Heart right ventricle (tissue), 16 donors: Measurements from ENCODE around the gene STOML2. TPM values are rescaled to one million over a fixed set of nuclear protein-coding genes. Genes with fewer than 3 reads are reported as not detected.
A peak's percentile ranks its signal among the peaks of the same experiment; 100 is the strongest.

Experiments used
- ATAC-seq, 8 donors: fragments of 200-7000 bp; cut with Tn5 transposase; one replicate each; pipeline ENCODE4 v1.9.1; 2020; ENCODE audit warnings: mild to moderate bottlenecking in 8 of 8, moderate library complexity in 8 of 8, moderate number of reproducible peaks in 1 of 8
- DNase-seq, 2 donors: peaks; one replicate each; pipeline ENCODE4 v3.0.0-alpha.2; 2020
- H3K27ac ChIP-seq, 10 donors: fragments of 200-600 bp; sonication (generic) in 2 of 10; one replicate each; pipeline versions ENCODE4 v1.5.0 to v1.8.0; 2020 to 2022; ENCODE audit warnings: mild to moderate bottlenecking in 3 of 10
- H3K27me3 ChIP-seq, 7 donors: fragments of 200-600 bp; one replicate each; pipeline ENCODE4 v1.8.0; 2021 to 2022; ENCODE audit warnings: mild to moderate bottlenecking in 2 of 7
- H3K36me3 ChIP-seq, 9 donors: fragments of 200-600 bp; sonication (generic) in 1 of 9; one replicate each; pipeline versions ENCODE4 v1.5.0 to v1.8.0; 2020 to 2022; ENCODE audit warnings: mild to moderate bottlenecking in 2 of 9
- H3K4me1 ChIP-seq, 9 donors: fragments of 200-600 bp; sonication (generic) in 1 of 9; one replicate each; pipeline versions ENCODE4 v1.5.0 to v1.8.0; 2020 to 2022; ENCODE audit warnings: mild to moderate bottlenecking in 4 of 9
- H3K4me3 ChIP-seq, 10 donors: fragments of 200-600 bp; sonication (generic) in 2 of 10; one replicate each; pipeline versions ENCODE4 v1.5.0 to v1.8.0; 2020 to 2022; ENCODE audit warnings: mild to moderate bottlenecking in 7 of 10, moderate library complexity in 2 of 10
- H3K9me3 ChIP-seq, 11 donors: fragments of 200-600 bp in 10 of 11; sonication (generic) in 2 of 11; one replicate each; pipeline versions ENCODE4 v1.5.0 to v1.8.0; 2013 to 2022; ENCODE audit warnings: mild to moderate bottlenecking in 2 of 11, control low read depth in 1 of 11, moderate library complexity in 1 of 11
- CTCF ChIP-seq, 9 donors: fragments of 200-600 bp; sonication (generic) in 2 of 9; IDR thresholded peaks; one replicate each; pipeline versions ENCODE4 v1.5.0 to v1.8.0; 2021 to 2022; ENCODE audit warnings: antibody characterized with exemption in 9 of 9, mild to moderate bottlenecking in 5 of 9, moderate library complexity in 1 of 9
- WGBS, 2 donors: extraction: QIAGEN DNeasy Blood & Tissue Kit; methylation state at CpG; one replicate each; pipeline ENCODE4 v1.1.7; 2013; ENCODE audit warnings: inconsistent platforms in 1 of 2; 5-methylcytosine and 5-hydroxymethylcytosine counted together
- intact Hi-C, 10 donors: fragments of 100-400 bp; cut with DNase I; formaldehyde crosslinking; loops; one replicate each; pipeline versions ENCODE4 v1.11.1 to v1.14.2; 2022
- polyA plus RNA-seq, 2 donors: library from polyadenylated mRNA; stranded (reverse); fragments of 200-250 nt; gene quantifications; one replicate each; pipeline ENCODE4 v1.2.3, GENCODE V29; 2013
- total RNA-seq, 10 donors: library from RNA; stranded (reverse); fragmentation: NEBNext Ultra II Directional in 3 of 10; extraction: Animal tissue kit (Norgen Biotek cat#: 25700) in 3 of 10; gene quantifications; one replicate each; pipeline versions ENCODE4 v1.2.1 to v1.2.4, GENCODE V29; 2021 to 2023
- donor health status: Arrhythmogenic right ventricular cardiomyopathy.
- donor health status: ischemic (EF 13 %, LVEDD 7.1; RV severe dilation, severe dysfunction).
- donor health status: healthy with polysubstance abuse.
- donor health status: DM: no; HTN: yes; CAD: no.
- donor health status: DM: no; HTN: no; CAD: no.
- donor health status: ischemic (EF 25% LVEDD 6.9; RV normal size, moderate dysfunction).
- donor health status: ischemic (EF 25% LVEDD 5.7; RV mildly dilated, moderate dysfunction).
- donor health status: healthy.
- donor health status: DM: yes; HTN: yes; CAD: no.
- donor health status: Ischemic cardiomyopathy.
- donor health status: ischemic (EF 35%, LVEDD 5.7; RV mildly dilated, moderate dysfunction).
- donor health status: nonischemic (EF 11% LVEDD 7.7; RV severe dilation, severe dysfunction).
- donor health status: DM: yes; HTN: yes; CAD: no.
- donor health status: PGD.
- donor health status: ischemic (EF 29% LVEDD 5.4; RV normal size, mild dysfunction).
- donor health status: nonischemic (EF 23%, LVEDD 6.1; RV moderate dilation, normal function).

The STOML2 gene
- total and polyA plus RNA-seq, 12 donors = 43.7 to 153 (median 127) TPM

- no peaks in the 10 kb centered on the region for H3K27me3 ChIP-seq
- H3K4me1 ChIP-seq = peaks cover 0 to under 1% (median 0%) of the 10 kb centered on the region in 9 donors
- H3K27ac ChIP-seq = no peak overlapping the region
- ATAC-seq = peak in 2 of 8 donors; percentile 21 to 35
- 95% methylated on average over 9 of the region's 9 CpGs for WGBS, 2 donors
- intact Hi-C loops = loop anchor here in 1 of 10 donors (10.0 kb wide), 1 partner anchor 62 kb away; no protein-coding TSS in a partner anchor
- H3K4me3 ChIP-seq = no peak overlapping the region
- peaks cover 5 to 100% (median 83%) of the 10 kb centered on the region in 9 donors for H3K36me3 ChIP-seq
- no peak for DNase-seq
- TF ChIP-seq CTCF (IDR thresholded peaks at IDR 0.05) = no peak
- H3K9me3 ChIP-seq = no peaks in the 10 kb centered on the region
Measured at GRCh38 chr9:35056571-35057270, 46.2 kb downstream of the STOML2 start.

- DNase-seq = no peak
- H3K27me3 ChIP-seq = no peaks in the 10 kb centered on the region
- WGBS, 2 donors = 94 to 95% methylated on average over 14 of the region's 14 CpGs
- no peak for TF ChIP-seq CTCF (IDR thresholded peaks at IDR 0.05)
- peaks cover under 1 to 100% (median 69%) of the 10 kb centered on the region in 9 donors for H3K36me3 ChIP-seq
- H3K27ac ChIP-seq = no peak overlapping the region
- H3K4me3 ChIP-seq = no peak overlapping the region
- ATAC-seq = no peak
- peaks cover 0 to 15% (median 7%) of the 10 kb centered on the region in 9 donors for H3K4me1 ChIP-seq
- H3K9me3 ChIP-seq = no peaks in the 10 kb centered on the region
- intact Hi-C loops = loop anchor here in 2 of 10 donors (5.0 to 10.0 kb wide), 2 partner anchors 60 to 158 kb away; a partner anchor contains a TSS
Measured at GRCh38 chr9:35054871-35055644, 47.9 kb downstream of the STOML2 start.

- H3K9me3 ChIP-seq = no peaks in the 10 kb centered on the region
- H3K4me1 ChIP-seq = peaks cover 0 to 15% (median 7%) of the 10 kb centered on the region in 9 donors
- H3K36me3 ChIP-seq = peaks cover 0 to 100% (median 69%) of the 10 kb centered on the region in 9 donors
- ATAC-seq (no peak), DNase-seq (no peak)
- H3K4me3 ChIP-seq = no peak overlapping the region
- intact Hi-C loops = loop anchor here in 2 of 10 donors (5.0 to 10.0 kb wide), 2 partner anchors 60 to 157 kb away; a partner anchor contains a TSS
- no peaks in the 10 kb centered on the region for H3K27me3 ChIP-seq
- no peak overlapping the region for H3K27ac ChIP-seq
- 55 to 91% methylated on average over 5 of the region's 5 CpGs for WGBS, 2 donors
- no peak for TF ChIP-seq CTCF (IDR thresholded peaks at IDR 0.05)
Measured at GRCh38 chr9:35054185-35054835, 48.6 kb downstream of the STOML2 start.
